ENCODE results near the gene RPP25. TPM values are rescaled to one million over a fixed set of nuclear protein-coding genes. Genes with fewer than 3 reads are reported as not detected.

The RPP25 gene
- total RNA-seq, 2 donors from 2014 or later, result 2.4 to 9.6 TPM

- Mint-ChIP-seq H3K4me1 (peaks cover 18% of the 10 kb centered on the region), H3K4me3 (no peak overlapping the region), H3K27ac (no peak overlapping the region), H3K36me3 (ENCODE audit: low read depth) (no peaks in the 10 kb centered on the region), H3K9me3 (no peaks in the 10 kb centered on the region), H3K27me3 (peaks cover 11% of the 10 kb centered on the region)
- no peak for ATAC-seq (replicated peaks)
These were observed 25.6 kb upstream of the RPP25 start for GRCh38 chr15:74982183-74982582.

- ATAC-seq (replicated peaks), result peak; percentile 87
- H3K9me3 Mint-ChIP-seq, result no peaks in the 10 kb centered on the region
- H3K4me1 Mint-ChIP-seq, result peaks cover 10% of the 10 kb centered on the region
- peaks cover 7% of the 10 kb centered on the region for H3K27me3 Mint-ChIP-seq
- H3K4me3 Mint-ChIP-seq, result no peak overlapping the region
- H3K36me3 Mint-ChIP-seq (ENCODE audit: low read depth), result no peaks in the 10 kb centered on the region
- H3K27ac Mint-ChIP-seq, result no peak overlapping the region
These were observed 21.9 kb upstream of the RPP25 start for GRCh38 chr15:74978503-74978902.

DNA sequence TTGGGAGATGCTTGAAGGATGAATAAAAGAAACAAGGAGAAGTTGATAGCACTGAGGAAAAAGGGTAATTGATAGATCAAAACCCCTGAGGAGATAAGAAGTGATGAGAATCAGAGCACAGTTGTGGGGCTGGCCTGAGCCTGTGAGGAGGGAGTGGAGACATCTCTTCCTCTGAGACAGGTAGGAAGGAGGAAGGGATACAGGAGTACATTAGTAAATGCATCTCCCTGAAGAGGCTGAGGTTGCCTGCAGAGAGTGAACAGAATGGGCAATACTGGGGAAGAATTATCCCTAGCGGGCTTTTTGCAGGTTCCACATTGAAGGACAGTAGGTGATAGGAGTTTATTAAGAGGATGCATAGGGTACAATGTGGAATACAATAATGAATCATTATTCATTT, 21.5 kb upstream of the RPP25 start:
- no peaks in the 10 kb centered on the region for H3K9me3 Mint-ChIP-seq
- peak; percentile 20 for ATAC-seq (replicated peaks)
- peaks cover 8% of the 10 kb centered on the region for H3K27me3 Mint-ChIP-seq
- H3K4me1 Mint-ChIP-seq, result peaks cover 9% of the 10 kb centered on the region
- peak overlapping the region; percentile 69 for H3K4me3 Mint-ChIP-seq
- no peaks in the 10 kb centered on the region for H3K36me3 Mint-ChIP-seq (ENCODE audit: low read depth)
- peak overlapping the region; percentile 78 for H3K27ac Mint-ChIP-seq

GRCh38 chr15:74977599-74977998, 21.0 kb upstream of the RPP25 start:
- peak; percentile 96 for ATAC-seq (replicated peaks)
- H3K27ac Mint-ChIP-seq, result peak overlapping the region; percentile 78

GRCh38 chr15:74976159-74976558, 19.6 kb upstream of the RPP25 start:
- no peaks in the 10 kb centered on the region for H3K36me3 Mint-ChIP-seq (ENCODE audit: low read depth)
- no peak overlapping the region for H3K4me3 Mint-ChIP-seq
- H3K9me3 Mint-ChIP-seq, result no peaks in the 10 kb centered on the region
- H3K27ac Mint-ChIP-seq, result no peak overlapping the region
- no peak for ATAC-seq (replicated peaks)
- H3K27me3 Mint-ChIP-seq, result peaks cover 13% of the 10 kb centered on the region
- peaks cover 9% of the 10 kb centered on the region for H3K4me1 Mint-ChIP-seq

More at GRCh38 chr15:74977599-74977998, 21.0 kb upstream of the RPP25 start:
- Mint-ChIP-seq H3K36me3 (ENCODE audit: low read depth) (no peaks in the 10 kb centered on the region), H3K9me3 (no peaks in the 10 kb centered on the region), H3K4me3 (peak overlapping the region; percentile 69), H3K27me3 (peaks cover 13% of the 10 kb centered on the region), H3K4me1 (peaks cover 9% of the 10 kb centered on the region)

GRCh38 chr15:74967670-74968069, 11.1 kb upstream of the RPP25 start:
- Mint-ChIP-seq H3K4me3 (no peak overlapping the region), H3K9me3 (no peaks in the 10 kb centered on the region), H3K4me1 (no peaks in the 10 kb centered on the region), H3K27ac (no peak overlapping the region), H3K27me3 (peaks cover under 1% of the 10 kb centered on the region), H3K36me3 (ENCODE audit: low read depth) (no peaks in the 10 kb centered on the region)
- ATAC-seq (replicated peaks), result no peak

GRCh38 chr15:74964794-74965193, 8.2 kb upstream of the RPP25 start:
- H3K27ac Mint-ChIP-seq, result peak overlapping the region; percentile 11
- no peak overlapping the region for H3K4me3 Mint-ChIP-seq
- peak; percentile 15 for ATAC-seq (replicated peaks)
- peaks cover 9% of the 10 kb centered on the region for H3K4me1 Mint-ChIP-seq
- no peaks in the 10 kb centered on the region for H3K9me3 Mint-ChIP-seq
- no peaks in the 10 kb centered on the region for H3K36me3 Mint-ChIP-seq (ENCODE audit: low read depth)
- H3K27me3 Mint-ChIP-seq, result no peaks in the 10 kb centered on the region

DNA sequence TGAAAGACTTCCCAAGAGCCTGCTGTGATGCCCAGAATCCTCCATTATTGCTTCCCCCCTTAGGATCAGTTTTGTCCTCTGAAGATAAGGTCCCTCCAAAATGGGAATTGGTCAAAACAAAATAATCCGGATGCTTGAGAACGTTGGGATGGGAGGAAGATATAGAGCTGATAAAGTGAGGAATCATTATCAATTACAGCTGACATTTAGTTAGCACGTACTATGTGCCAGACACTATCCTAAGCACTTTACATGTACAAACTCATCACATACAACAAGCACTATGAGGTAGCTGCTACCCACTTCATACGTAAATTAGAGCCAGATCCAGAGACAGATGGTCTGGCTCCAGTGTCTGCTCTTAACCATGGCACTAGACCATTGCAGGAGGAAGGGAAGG, 6.6 kb upstream of the RPP25 start:
- Mint-ChIP-seq H3K4me3 (no peak overlapping the region), H3K9me3 (no peaks in the 10 kb centered on the region), H3K4me1 (peaks cover 9% of the 10 kb centered on the region), H3K36me3 (ENCODE audit: low read depth) (no peaks in the 10 kb centered on the region), H3K27ac (peak overlapping the region; percentile 67), H3K27me3 (peaks cover 12% of the 10 kb centered on the region)
- no peak for ATAC-seq (replicated peaks)

GRCh38 chr15:74962671-74963070, 6.1 kb upstream of the RPP25 start:
- H3K27me3 Mint-ChIP-seq, result peaks cover 15% of the 10 kb centered on the region
- H3K9me3 Mint-ChIP-seq, result no peaks in the 10 kb centered on the region
- no peaks in the 10 kb centered on the region for H3K36me3 Mint-ChIP-seq (ENCODE audit: low read depth)
- H3K4me3 Mint-ChIP-seq, result no peak overlapping the region
- ATAC-seq (replicated peaks), result no peak
- H3K27ac Mint-ChIP-seq, result peak overlapping the region; percentile 67
- H3K4me1 Mint-ChIP-seq, result peaks cover 9% of the 10 kb centered on the region

- Mint-ChIP-seq H3K36me3 (ENCODE audit: low read depth) (no peaks in the 10 kb centered on the region), H3K27ac (no peak overlapping the region), H3K4me3 (no peak overlapping the region), H3K4me1 (peaks cover 9% of the 10 kb centered on the region), H3K27me3 (peaks cover 15% of the 10 kb centered on the region), H3K9me3 (no peaks in the 10 kb centered on the region)
- no peak for ATAC-seq (replicated peaks)
These were observed 5.6 kb upstream of the RPP25 start for GRCh38 chr15:74962219-74962618.

DNA sequence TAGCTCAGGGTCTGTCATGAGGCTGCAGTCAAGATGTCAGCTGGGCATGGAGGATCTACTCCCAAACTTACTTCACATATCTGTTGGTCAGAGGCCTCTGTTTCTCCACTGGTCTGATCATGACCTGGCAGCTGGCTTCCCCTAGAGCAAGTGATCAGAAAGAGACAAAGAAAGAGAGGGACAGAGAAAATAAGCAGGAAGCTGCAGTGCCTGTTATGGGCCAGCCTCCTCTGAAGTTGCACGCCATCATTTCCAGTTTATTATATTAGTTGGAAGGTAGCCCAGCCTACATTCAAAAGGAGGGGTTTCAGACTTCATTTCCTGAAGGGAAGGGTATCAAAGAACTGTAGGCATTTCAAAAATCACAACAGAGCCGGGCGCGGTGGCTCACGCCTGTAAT, 5.0 kb upstream of the RPP25 start:
- Mint-ChIP-seq H3K36me3 (ENCODE audit: low read depth) (no peaks in the 10 kb centered on the region), H3K4me1 (peaks cover 9% of the 10 kb centered on the region), H3K4me3 (peak overlapping the region; percentile 58), H3K9me3 (no peaks in the 10 kb centered on the region), H3K27ac (peak overlapping the region; percentile 80), H3K27me3 (peaks cover 15% of the 10 kb centered on the region)
- ATAC-seq (replicated peaks), result no peak

DNA sequence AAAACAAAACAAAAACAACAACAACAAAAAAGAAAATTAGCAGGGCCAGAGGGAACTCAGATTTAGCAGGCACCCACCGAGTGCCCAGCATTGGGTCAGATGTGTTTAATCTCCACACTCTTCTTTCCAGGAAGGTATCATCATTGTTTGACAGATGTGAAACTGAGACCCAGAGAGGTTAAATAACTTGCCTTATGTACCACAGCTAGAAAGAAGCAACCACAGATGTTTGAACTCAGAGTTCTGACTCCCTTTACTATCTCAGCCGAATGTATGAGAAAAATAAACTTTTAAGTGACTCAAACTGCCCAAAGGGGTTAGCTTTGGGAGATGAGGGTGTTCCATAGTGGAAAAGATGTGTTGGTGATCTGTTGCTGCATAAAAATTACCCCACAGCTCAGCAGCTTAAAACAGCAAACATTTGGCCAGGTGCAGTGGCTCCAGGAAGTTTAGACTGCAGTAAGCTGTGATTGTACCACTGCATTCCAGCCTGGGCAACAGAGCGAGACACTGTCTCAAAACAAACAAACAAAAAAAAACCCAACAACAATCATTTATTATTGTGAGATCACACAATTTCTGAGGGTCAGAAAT, 4.5 kb upstream of the RPP25 start:
- Mint-ChIP-seq H3K27me3 (peaks cover 15% of the 10 kb centered on the region), H3K4me1 (peaks cover 9% of the 10 kb centered on the region), H3K36me3 (ENCODE audit: low read depth) (no peaks in the 10 kb centered on the region), H3K4me3 (peak overlapping the region; percentile 58), H3K27ac (peak overlapping the region; percentile 80), H3K9me3 (no peaks in the 10 kb centered on the region)
- peak; percentile 72 for ATAC-seq (replicated peaks)

DNA sequence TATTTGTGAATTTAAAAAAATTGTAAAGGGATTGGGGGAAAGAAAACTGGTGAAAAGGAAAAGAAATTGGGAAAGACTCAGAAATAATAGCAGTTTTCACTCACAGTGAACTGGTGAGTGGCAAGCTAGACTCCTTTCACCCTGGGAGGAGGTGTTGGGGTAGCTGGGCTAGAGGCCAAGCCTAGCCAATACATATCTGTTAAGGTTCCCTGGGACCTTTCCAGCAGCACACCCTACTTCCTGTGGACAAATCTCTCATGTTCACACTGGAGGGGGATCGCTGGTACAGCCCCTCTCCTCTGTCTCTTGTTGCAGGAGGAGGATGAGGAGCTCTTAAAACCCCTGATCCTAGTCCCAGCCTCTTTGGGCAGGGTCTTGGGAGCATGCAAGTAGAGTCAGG, 3.7 kb upstream of the RPP25 start:
- peaks cover 9% of the 10 kb centered on the region for H3K4me1 Mint-ChIP-seq
- H3K27me3 Mint-ChIP-seq, result peaks cover 15% of the 10 kb centered on the region
- peak overlapping the region; percentile 58 for H3K4me3 Mint-ChIP-seq
- peak overlapping the region; percentile 80 for H3K27ac Mint-ChIP-seq
- no peaks in the 10 kb centered on the region for H3K9me3 Mint-ChIP-seq
- no peak for ATAC-seq (replicated peaks)
- H3K36me3 Mint-ChIP-seq (ENCODE audit: low read depth), result no peaks in the 10 kb centered on the region

GRCh38 chr15:74959586-74959939, 3.0 kb upstream of the RPP25 start:
- H3K27ac Mint-ChIP-seq, result no peak overlapping the region
- no peaks in the 10 kb centered on the region for H3K9me3 Mint-ChIP-seq
- H3K27me3 Mint-ChIP-seq, result peaks cover 15% of the 10 kb centered on the region
- H3K36me3 Mint-ChIP-seq (ENCODE audit: low read depth), result no peaks in the 10 kb centered on the region
- ATAC-seq (replicated peaks), result no peak
- H3K4me1 Mint-ChIP-seq, result peaks cover 9% of the 10 kb centered on the region
- H3K4me3 Mint-ChIP-seq, result peak overlapping the region; percentile 61

GRCh38 chr15:74958908-74959585, 2.5 kb upstream of the RPP25 start:
- Mint-ChIP-seq H3K27ac (no peak overlapping the region), H3K4me3 (peak overlapping the region; percentile 61), H3K9me3 (no peaks in the 10 kb centered on the region), H3K27me3 (peaks cover 15% of the 10 kb centered on the region), H3K4me1 (peaks cover 9% of the 10 kb centered on the region), H3K36me3 (ENCODE audit: low read depth) (no peaks in the 10 kb centered on the region)
- no peak for ATAC-seq (replicated peaks)
